GM23338 (cell line): Measurements from ENCODE around the gene FGF10. TPM values are rescaled to one million over a fixed set of nuclear protein-coding genes. Genes with fewer than 3 reads are reported as not detected.

ENCODE experiments used
- ATAC-seq: fragments of 200-7000 bp; cut with Tn5 transposase; 3 replicates; pipeline ENCODE4 v1.9.1; 2020
- DNase-seq: peaks from one replicate; pipeline ENCODE4 v3.0.0-alpha.2; 2015; ENCODE audit warnings: low spot score
- H2AFZ ChIP-seq: fragments of 200-600 bp; sonication (generic); 2 replicates; pipeline ENCODE4 v1.8.0; 2016; ENCODE audit warnings: antibody characterized with exemption, mild to moderate bottlenecking, moderate library complexity
- H3F3A ChIP-seq: fragments of 200-600 bp; sonication (generic); replicated peaks from 2 replicates; pipeline ENCODE4 v1.8.0; 2017; ENCODE audit warnings: antibody characterized with exemption, mixed run types, low read depth
- H3K27ac ChIP-seq: fragments of 200-600 bp; sonication (generic); 2 replicates; pipeline ENCODE4 v1.6.1; 2016; ENCODE audit warnings: low read depth
- H3K27me3 ChIP-seq: fragments of 200-600 bp; sonication (generic); 2 replicates; pipeline ENCODE4 v1.8.0; 2016; ENCODE audit warnings: mild to moderate bottlenecking, mixed run types, moderate library complexity; ENCODE audit not compliant: insufficient read depth
- H3K36me3 ChIP-seq: fragments of 200-600 bp; sonication (generic); 2 replicates; pipeline ENCODE4 v1.8.0; 2016; ENCODE audit warnings: mild to moderate bottlenecking; ENCODE audit not compliant: insufficient read depth
- H3K4me1 ChIP-seq: fragments of 200-600 bp; sonication (generic); 2 replicates; pipeline ENCODE4 v1.8.0; 2016; ENCODE audit warnings: mild to moderate bottlenecking, moderate library complexity; ENCODE audit not compliant: insufficient read depth
- H3K4me2 ChIP-seq: fragments of 200-600 bp; sonication (generic); 2 replicates; pipeline ENCODE4 v1.7.1; 2017; ENCODE audit warnings: mixed run types
- H3K4me3 ChIP-seq: fragments of 200-600 bp; sonication (generic); 2 replicates; pipeline ENCODE4 v1.6.1; 2016; ENCODE audit warnings: mixed run types
- H3K79me2 ChIP-seq: fragments of 200-600 bp; sonication (generic); replicated peaks from 2 replicates; pipeline ENCODE4 v1.8.0; 2017; ENCODE audit warnings: mild to moderate bottlenecking; ENCODE audit not compliant: insufficient read depth
- H3K9me2 ChIP-seq: fragments of 200-600 bp; sonication (generic); 2 replicates; pipeline ENCODE4 v1.8.0; 2017; ENCODE audit not compliant: insufficient read depth
- H4K20me1 ChIP-seq: fragments of 200-600 bp; sonication (generic); replicated peaks from 2 replicates; pipeline ENCODE4 v1.8.0; 2017; ENCODE audit warnings: mild to moderate bottlenecking; ENCODE audit not compliant: insufficient read depth
- H3K27ac Mint-ChIP-seq: 2 replicates; pipeline ENCODE4 v1.8.0; 2020; ENCODE audit warnings: inconsistent platforms, mild to moderate bottlenecking, moderate library complexity, mixed read lengths
- H3K27me3 Mint-ChIP-seq: 3 replicates; pipeline ENCODE4 v1.8.0; 2022; ENCODE audit warnings: low read depth, mild to moderate bottlenecking, moderate library complexity, mixed read lengths, inconsistent platforms; ENCODE audit not compliant: insufficient read depth, poor library complexity
- H3K36me3 Mint-ChIP-seq: 3 replicates; pipeline ENCODE4 v1.8.0; 2021; ENCODE audit warnings: low read depth, mild to moderate bottlenecking, inconsistent platforms, moderate library complexity, mixed read lengths
- H3K4me1 Mint-ChIP-seq: 3 replicates; pipeline ENCODE4 v1.8.0; 2020; ENCODE audit warnings: mild to moderate bottlenecking, inconsistent platforms, mixed read lengths
- H3K4me3 Mint-ChIP-seq: 3 replicates; pipeline ENCODE4 v1.8.0; 2021; ENCODE audit warnings: moderate library complexity, mild to moderate bottlenecking, inconsistent platforms, mixed read lengths
- H3K9me3 Mint-ChIP-seq: 3 replicates; pipeline ENCODE4 v1.8.0; 2020; ENCODE audit warnings: moderate library complexity, mild to moderate bottlenecking, inconsistent platforms, mixed read lengths
- CREB1 ChIP-seq: fragments of 250-450 bp; sonication (Bioruptor Pico); IDR thresholded peaks from 2 replicates; pipeline ENCODE4 v1.5.0; 2020; ENCODE audit warnings: low read depth, mild to moderate bottlenecking, moderate library complexity
- CTCF ChIP-seq, 2 experiments: fragments of 200-600 bp in 1 of 2; sonication (generic) in 1 of 2; conservative IDR thresholded peaks; 2 replicates each; pipeline versions ENCODE4 v1.5.1 to v1.6.1; 2016 to 2017; ENCODE audit warnings: antibody characterized with exemption in 2 of 2, low read depth in 2 of 2, mild to moderate bottlenecking in 2 of 2, moderate library complexity in 1 of 2
- ETS1 ChIP-seq: IDR thresholded peaks from 2 replicates; pipeline ENCODE4 v1.6.1; 2016; ENCODE audit warnings: antibody characterized with exemption
- EZH2 ChIP-seq: fragments of 200-600 bp; sonication (generic); IDR thresholded peaks from one replicate; pipeline ENCODE4 v1.8.0; 2017; ENCODE audit warnings: antibody characterized with exemption, mild to moderate bottlenecking, low read depth; ENCODE audit not compliant: unreplicated experiment
- EZH2phosphoT487 ChIP-seq: fragments of 200-600 bp; sonication (generic); IDR thresholded peaks from one replicate; pipeline ENCODE4 v1.8.1; 2018; ENCODE audit warnings: antibody characterized with exemption; ENCODE audit not compliant: unreplicated experiment
- JUNB ChIP-seq: IDR thresholded peaks from one replicate; pipeline ENCODE4 v1.6.1; 2016; ENCODE audit warnings: antibody characterized with exemption; ENCODE audit not compliant: unreplicated experiment
- NANOG ChIP-seq: IDR thresholded peaks from 2 replicates; pipeline ENCODE4 v1.6.1; 2016; ENCODE audit warnings: antibody characterized with exemption, borderline replicate concordance
- POLR2AphosphoS5 ChIP-seq: IDR thresholded peaks from 2 replicates; pipeline ENCODE4 v1.6.1; 2016; ENCODE audit warnings: antibody characterized with exemption, low read depth
- REST ChIP-seq: IDR thresholded peaks from one replicate; pipeline ENCODE4 v1.6.1; 2018; ENCODE audit warnings: antibody characterized with exemption; ENCODE audit not compliant: unreplicated experiment
- STAT1 ChIP-seq: IDR thresholded peaks from one replicate; pipeline ENCODE4 v1.6.1; 2016; ENCODE audit warnings: antibody characterized with exemption; ENCODE audit not compliant: unreplicated experiment
- ZNF114 ChIP-seq: fragments of 250-450 bp; sonication (Bioruptor Pico); IDR thresholded peaks from 2 replicates; pipeline ENCODE4 v1.5.0; 2020; ENCODE audit warnings: mild to moderate bottlenecking, moderate library complexity
- ZNF331 ChIP-seq: fragments of 250-450 bp; sonication (Bioruptor Pico); IDR thresholded peaks from 2 replicates; pipeline ENCODE4 v1.5.0; 2020; ENCODE audit warnings: low read depth, mild to moderate bottlenecking, moderate library complexity
- polyA plus RNA-seq: library from polyadenylated mRNA; unstranded; fragments of >200 nt; fragmentation: Nextera tagmentation; extraction: Ambion mirVana; gene quantifications from 2 replicates; pipeline ENCODE4 v1.2.1, GENCODE V29; 2016
- total RNA-seq: library from RNA; depleted of rRNA; stranded (reverse); fragments of >200 nt; shearing (Covaris generic); gene quantifications from 2 replicates; pipeline ENCODE4 v1.2.3, GENCODE V29; 2014
- TF ChIP-seq, protein P1 (sequence below): fragments of 250-450 bp; sonication (Bioruptor Pico); IDR thresholded peaks from 2 replicates; pipeline ENCODE4 v1.5.0; 2020; ENCODE audit warnings: mild to moderate bottlenecking, moderate library complexity

Gene FGF10
- total and polyA plus RNA-seq, 2 experiments from 2014 or later = 0.24 to 0.50 TPM

DNA sequence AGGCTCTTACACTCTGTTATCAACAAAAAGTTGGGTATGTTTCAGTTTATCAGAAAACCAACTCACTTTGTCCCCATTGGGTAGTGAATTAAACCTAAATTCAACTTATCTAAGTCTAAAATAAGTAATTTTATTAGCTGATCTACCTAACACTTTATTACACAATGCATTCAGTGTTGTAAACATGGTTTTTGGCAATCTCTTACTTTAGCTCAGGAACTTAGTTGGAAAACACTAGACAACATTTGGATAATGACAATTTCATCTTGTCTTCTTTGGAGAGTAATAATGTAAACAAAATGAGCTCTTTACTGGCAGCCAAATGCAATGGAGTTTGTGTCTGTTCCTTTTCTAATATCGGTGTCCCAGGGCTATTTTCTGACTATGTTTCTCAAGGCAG, 33.0 kb downstream of the FGF10 start:
- no peaks in the 10 kb centered on the region for H3K9me3 Mint-ChIP-seq
- no peak overlapping the region for H3K4me3 ChIP-seq
- no peak overlapping the region for H3K27ac Mint-ChIP-seq
- H3F3A ChIP-seq = no peaks in the 10 kb centered on the region
- H3K79me2 ChIP-seq = no peaks in the 10 kb centered on the region
- no peak for ATAC-seq
- H3K27me3 ChIP-seq = no peaks in the 10 kb centered on the region
- no peaks in the 10 kb centered on the region for H3K36me3 ChIP-seq
- H3K4me1 ChIP-seq = no peaks in the 10 kb centered on the region
- no peaks in the 10 kb centered on the region for H3K27me3 Mint-ChIP-seq
- H3K4me3 Mint-ChIP-seq = no peak overlapping the region
- H3K4me1 Mint-ChIP-seq = no peaks in the 10 kb centered on the region
- no peak overlapping the region for H3K4me2 ChIP-seq
- no peak overlapping the region for H2AFZ ChIP-seq
- H4K20me1 ChIP-seq = no peaks in the 10 kb centered on the region
- H3K36me3 Mint-ChIP-seq = no peaks in the 10 kb centered on the region
- H3K27ac ChIP-seq = no peak overlapping the region
- no peak for DNase-seq
- no peaks in the 10 kb centered on the region for H3K9me2 ChIP-seq
- TF ChIP-seq ETS1 = no peak
- no peak for TF ChIP-seq EZH2phosphoT487
- TF ChIP-seq, protein P1, sequence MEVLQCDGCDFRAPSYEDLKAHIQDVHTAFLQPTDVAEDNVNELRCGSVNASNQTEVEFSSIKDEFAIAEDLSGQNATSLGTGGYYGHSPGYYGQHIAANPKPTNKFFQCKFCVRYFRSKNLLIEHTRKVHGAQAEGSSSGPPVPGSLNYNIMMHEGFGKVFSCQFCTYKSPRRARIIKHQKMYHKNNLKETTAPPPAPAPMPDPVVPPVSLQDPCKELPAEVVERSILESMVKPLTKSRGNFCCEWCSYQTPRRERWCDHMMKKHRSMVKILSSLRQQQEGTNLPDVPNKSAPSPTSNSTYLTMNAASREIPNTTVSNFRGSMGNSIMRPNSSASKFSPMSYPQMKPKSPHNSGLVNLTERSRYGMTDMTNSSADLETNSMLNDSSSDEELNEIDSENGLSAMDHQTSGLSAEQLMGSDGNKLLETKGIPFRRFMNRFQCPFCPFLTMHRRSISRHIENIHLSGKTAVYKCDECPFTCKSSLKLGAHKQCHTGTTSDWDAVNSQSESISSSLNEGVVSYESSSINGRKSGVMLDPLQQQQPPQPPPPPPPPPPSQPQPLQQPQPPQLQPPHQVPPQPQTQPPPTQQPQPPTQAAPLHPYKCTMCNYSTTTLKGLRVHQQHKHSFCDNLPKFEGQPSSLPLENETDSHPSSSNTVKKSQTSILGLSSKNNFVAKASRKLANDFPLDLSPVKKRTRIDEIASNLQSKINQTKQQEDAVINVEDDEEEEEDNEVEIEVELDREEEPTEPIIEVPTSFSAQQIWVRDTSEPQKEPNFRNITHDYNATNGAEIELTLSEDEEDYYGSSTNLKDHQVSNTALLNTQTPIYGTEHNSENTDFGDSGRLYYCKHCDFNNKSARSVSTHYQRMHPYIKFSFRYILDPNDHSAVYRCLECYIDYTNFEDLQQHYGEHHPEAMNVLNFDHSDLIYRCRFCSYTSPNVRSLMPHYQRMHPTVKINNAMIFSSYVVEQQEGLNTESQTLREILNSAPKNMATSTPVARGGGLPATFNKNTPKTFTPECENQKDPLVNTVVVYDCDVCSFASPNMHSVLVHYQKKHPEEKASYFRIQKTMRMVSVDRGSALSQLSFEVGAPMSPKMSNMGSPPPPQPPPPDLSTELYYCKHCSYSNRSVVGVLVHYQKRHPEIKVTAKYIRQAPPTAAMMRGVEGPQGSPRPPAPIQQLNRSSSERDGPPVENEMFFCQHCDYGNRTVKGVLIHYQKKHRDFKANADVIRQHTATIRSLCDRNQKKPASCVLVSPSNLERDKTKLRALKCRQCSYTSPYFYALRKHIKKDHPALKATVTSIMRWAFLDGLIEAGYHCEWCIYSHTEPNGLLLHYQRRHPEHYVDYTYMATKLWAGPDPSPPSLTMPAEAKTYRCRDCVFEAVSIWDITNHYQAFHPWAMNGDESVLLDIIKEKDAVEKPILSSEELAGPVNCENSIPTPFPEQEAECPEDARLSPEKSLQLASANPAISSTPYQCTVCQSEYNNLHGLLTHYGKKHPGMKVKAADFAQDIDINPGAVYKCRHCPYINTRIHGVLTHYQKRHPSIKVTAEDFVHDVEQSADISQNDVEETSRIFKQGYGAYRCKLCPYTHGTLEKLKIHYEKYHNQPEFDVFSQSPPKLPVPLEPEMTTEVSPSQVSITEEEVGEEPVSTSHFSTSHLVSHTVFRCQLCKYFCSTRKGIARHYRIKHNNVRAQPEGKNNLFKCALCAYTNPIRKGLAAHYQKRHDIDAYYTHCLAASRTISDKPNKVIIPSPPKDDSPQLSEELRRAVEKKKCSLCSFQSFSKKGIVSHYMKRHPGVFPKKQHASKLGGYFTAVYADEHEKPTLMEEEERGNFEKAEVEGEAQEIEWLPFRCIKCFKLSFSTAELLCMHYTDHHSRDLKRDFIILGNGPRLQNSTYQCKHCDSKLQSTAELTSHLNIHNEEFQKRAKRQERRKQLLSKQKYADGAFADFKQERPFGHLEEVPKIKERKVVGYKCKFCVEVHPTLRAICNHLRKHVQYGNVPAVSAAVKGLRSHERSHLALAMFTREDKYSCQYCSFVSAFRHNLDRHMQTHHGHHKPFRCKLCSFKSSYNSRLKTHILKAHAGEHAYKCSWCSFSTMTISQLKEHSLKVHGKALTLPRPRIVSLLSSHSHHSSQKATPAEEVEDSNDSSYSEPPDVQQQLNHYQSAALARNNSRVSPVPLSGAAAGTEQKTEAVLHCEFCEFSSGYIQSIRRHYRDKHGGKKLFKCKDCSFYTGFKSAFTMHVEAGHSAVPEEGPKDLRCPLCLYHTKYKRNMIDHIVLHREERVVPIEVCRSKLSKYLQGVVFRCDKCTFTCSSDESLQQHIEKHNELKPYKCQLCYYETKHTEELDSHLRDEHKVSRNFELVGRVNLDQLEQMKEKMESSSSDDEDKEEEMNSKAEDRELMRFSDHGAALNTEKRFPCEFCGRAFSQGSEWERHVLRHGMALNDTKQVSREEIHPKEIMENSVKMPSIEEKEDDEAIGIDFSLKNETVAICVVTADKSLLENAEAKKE (CRISPR knock-in tag) = no peak
- TF ChIP-seq REST = no peak
- no peak for TF ChIP-seq EZH2
- TF ChIP-seq CREB1 (CRISPR knock-in tag) = no peak
- no peak for TF ChIP-seq ZNF331
- no peak for TF ChIP-seq JUNB
- no peak for TF ChIP-seq POLR2AphosphoS5
- TF ChIP-seq STAT1 = no peak
- no peak for TF ChIP-seq ZNF114 (CRISPR knock-in tag)
- TF ChIP-seq CTCF (conservative IDR thresholded peaks at IDR 0.05; ENCODE audit: low read depth in 2 of 2) = no peak
- TF ChIP-seq NANOG = no peak
